GM12878 (cell line): Measurements from ENCODE around the gene KIRREL3.

ENCODE experiments used
- BCL11A ChIP-seq: IDR thresholded peaks from 2 replicates; pipeline ENCODE4 v1.6.1; 2011; ENCODE audit warnings: low read depth, low read length
- CTCF ChIP-seq, 3 experiments: IDR thresholded peaks in 2 of 3; conservative IDR thresholded peaks in 1 of 3; 2 replicates each; pipeline ENCODE4 v1.5.1; 2011; ENCODE audit warnings: low read depth in 3 of 3, low read length in 3 of 3, mild to moderate bottlenecking in 3 of 3, control low read depth in 2 of 3, moderate library complexity in 2 of 3, inconsistent platforms in 1 of 3, mixed read lengths in 1 of 3; ENCODE audit not compliant: control insufficient read depth in 2 of 3, insufficient read depth in 1 of 3; ENCODE audit errors: extremely low read depth in 1 of 3
- ESRRA ChIP-seq: IDR thresholded peaks from 2 replicates; pipeline ENCODE4 v1.6.1; 2012; ENCODE audit warnings: mild to moderate bottlenecking, low read length, improper control_type of control experiment
- FOS ChIP-seq: IDR thresholded peaks from 3 replicates; pipeline ENCODE4 v1.6.1; 2011; ENCODE audit warnings: borderline replicate concordance; ENCODE audit not compliant: insufficient read length; ENCODE audit errors: extremely low read depth
- GABPA ChIP-seq: IDR thresholded peaks from 2 replicates; pipeline ENCODE4 v1.6.1; 2014; ENCODE audit warnings: antibody characterized with exemption, low read depth, mild to moderate bottlenecking, inconsistent platforms
- MLLT1 ChIP-seq: fragments of 450-650 bp; IDR thresholded peaks from 2 replicates; pipeline ENCODE4 v1.6.1; 2016; ENCODE audit warnings: mild to moderate bottlenecking
- NRF1 ChIP-seq: conservative IDR thresholded peaks from 2 replicates; pipeline ENCODE4 v1.6.1; 2011; ENCODE audit warnings: mild to moderate bottlenecking, low read depth, low read length, improper control_type of control experiment
- POLR2A ChIP-seq: IDR thresholded peaks from 2 replicates; pipeline ENCODE4 v1.6.1; 2011; ENCODE audit warnings: low read depth, mild to moderate bottlenecking, low read length
- POLR2AphosphoS2 ChIP-seq: IDR thresholded peaks from 2 replicates; pipeline ENCODE4 v1.6.1; 2011; ENCODE audit warnings: low read depth, mild to moderate bottlenecking, low read length, improper control_type of control experiment, moderate library complexity
- PRDM15 ChIP-seq: fragments of 450-650 bp; formaldehyde crosslinking; IDR thresholded peaks from 2 replicates; pipeline ENCODE4 v1.4.0; 2020; ENCODE audit warnings: mild to moderate bottlenecking, moderate library complexity
- USF1 ChIP-seq: IDR thresholded peaks from 2 replicates; pipeline ENCODE4 v1.6.1; 2011; ENCODE audit warnings: borderline replicate concordance, low read depth, mild to moderate bottlenecking, moderate library complexity, mixed read lengths, low read length; ENCODE audit not compliant: insufficient read depth; ENCODE audit errors: extremely low read length
- ZNF274 ChIP-seq: IDR thresholded peaks from one replicate; pipeline ENCODE4 v1.8.0; 2011; ENCODE audit not compliant: insufficient read length, insufficient read depth
- ZNF592 ChIP-seq: fragments of 450-650 bp; IDR thresholded peaks from 2 replicates; pipeline ENCODE4 v1.6.1; 2017; ENCODE audit warnings: mild to moderate bottlenecking, moderate library complexity

- no peak for TF ChIP-seq ZNF274
- TF ChIP-seq BCL11A, result no peak
- TF ChIP-seq MLLT1, result no peak
- TF ChIP-seq NRF1, result no peak
- no peak for TF ChIP-seq POLR2A
- TF ChIP-seq ESRRA, result no peak
- no peak for TF ChIP-seq GABPA
- no peak for TF ChIP-seq FOS
- no peak for TF ChIP-seq CTCF (IDR thresholded peaks at IDR 0.05 in 2 of 3, conservative IDR thresholded peaks at IDR 0.05 in 1 of 3; ENCODE audit: control insufficient read depth in 2 of 3, extremely low read depth in 1 of 3, insufficient read depth in 1 of 3, low read depth in 3 of 3, low read length in 3 of 3)
- TF ChIP-seq PRDM15 (CRISPR knock-in tag), result no peak
- TF ChIP-seq ZNF592, result no peak
- no peak for TF ChIP-seq USF1
- TF ChIP-seq POLR2AphosphoS2, result no peak
Measured at GRCh38 chr11:126423154-126423553, 577.4 kb downstream of the KIRREL3 start.
